GM18907 (cell line): ENCODE results near the gene SERTAD2.

Experiments used
- ATAC-seq: cut with Tn5 transposase; IDR thresholded peaks from one replicate; pipeline ENCODE4 v1.9.1; 2021; ENCODE audit warnings: mild to moderate bottlenecking, moderate library complexity; ENCODE audit not compliant: unreplicated experiment

Gene SERTAD2, protein sequence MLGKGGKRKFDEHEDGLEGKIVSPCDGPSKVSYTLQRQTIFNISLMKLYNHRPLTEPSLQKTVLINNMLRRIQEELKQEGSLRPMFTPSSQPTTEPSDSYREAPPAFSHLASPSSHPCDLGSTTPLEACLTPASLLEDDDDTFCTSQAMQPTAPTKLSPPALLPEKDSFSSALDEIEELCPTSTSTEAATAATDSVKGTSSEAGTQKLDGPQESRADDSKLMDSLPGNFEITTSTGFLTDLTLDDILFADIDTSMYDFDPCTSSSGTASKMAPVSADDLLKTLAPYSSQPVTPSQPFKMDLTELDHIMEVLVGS

DNA sequence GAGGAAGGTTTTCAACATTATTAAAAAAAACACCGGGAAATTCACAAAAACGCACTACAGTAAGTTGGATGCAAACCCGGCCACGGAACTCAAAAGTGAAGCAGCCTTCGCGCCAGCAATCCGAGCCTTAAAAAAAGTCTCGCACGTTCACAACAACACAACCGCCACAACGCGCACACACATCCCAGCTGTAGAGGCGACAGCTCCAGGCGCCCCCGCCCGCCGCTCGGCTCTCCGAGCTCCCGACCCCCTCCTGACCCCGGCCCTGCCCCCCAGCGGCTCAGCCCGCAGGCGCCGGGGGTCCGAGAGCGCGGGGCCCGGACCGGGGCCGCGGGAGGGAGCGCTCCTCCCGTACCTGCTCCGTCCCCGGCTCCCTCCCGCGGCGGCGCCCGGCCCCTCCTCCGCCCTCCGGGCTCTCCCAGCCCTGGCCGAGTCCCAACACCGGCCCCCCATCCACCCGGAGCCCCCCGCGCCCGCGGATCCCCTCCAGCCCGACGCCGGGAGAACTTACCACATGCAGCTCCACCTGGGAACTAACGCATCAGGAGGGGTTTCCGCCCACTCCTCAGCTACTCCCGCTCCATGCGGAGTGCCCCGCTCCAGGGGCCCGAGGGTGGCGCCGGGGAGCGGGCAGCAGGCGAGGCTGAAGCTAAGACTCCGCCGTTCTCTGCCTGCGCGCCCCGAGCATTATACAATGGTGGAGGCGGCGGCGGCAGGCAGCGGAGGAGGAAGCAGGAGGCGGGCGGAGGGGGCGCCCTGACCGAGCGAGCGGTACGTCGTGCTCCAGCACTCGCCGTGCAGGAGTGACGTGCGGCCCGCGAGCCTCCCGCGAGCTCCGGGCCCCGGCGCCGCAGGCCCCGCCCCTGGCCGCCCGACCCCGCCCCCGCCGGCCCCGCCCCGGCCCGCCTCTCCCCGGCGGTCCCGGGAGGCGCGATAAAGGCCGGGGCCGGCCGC is at the start of gene SERTAD2:
SERTAD2 (minus strand) TSS at position 805 of the 954 bp plus-strand sequence. CDS start 17,042 bp downstream, outside the sequence.
- ATAC-seq = peak; percentile 71

DNA sequence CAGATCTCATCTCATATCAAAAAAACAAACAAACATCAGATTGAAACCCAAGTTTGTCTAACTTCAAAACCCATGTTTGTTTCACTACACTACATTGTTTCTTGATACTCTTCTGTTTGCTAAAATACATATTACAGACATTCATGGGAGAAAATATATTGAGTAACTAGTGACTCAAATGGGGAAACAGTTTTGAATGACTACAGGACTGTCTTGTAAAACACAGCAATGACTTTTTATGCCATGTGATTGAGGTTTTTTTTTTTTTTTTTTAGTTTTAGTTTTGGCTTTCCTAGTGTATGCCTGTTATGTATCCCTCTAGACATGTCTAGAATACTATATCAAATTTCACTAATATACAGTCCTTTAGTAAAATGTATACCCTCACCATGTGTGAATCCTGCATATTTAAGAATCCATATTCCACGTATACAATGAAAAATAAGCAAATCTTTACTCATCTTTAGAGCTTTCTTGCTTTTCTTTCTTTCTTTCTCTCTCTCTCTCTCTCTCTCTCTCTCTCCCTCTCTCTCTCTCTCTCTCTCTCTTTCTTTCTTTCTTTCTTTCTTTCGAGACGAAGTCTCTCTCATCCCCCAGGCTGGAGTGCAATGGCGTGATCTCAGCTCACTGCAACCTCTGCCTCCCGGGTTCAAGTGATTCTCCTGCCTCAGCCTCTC is 46.6 kb upstream of the SERTAD2 start:
- ATAC-seq = peak; percentile 42

DNA sequence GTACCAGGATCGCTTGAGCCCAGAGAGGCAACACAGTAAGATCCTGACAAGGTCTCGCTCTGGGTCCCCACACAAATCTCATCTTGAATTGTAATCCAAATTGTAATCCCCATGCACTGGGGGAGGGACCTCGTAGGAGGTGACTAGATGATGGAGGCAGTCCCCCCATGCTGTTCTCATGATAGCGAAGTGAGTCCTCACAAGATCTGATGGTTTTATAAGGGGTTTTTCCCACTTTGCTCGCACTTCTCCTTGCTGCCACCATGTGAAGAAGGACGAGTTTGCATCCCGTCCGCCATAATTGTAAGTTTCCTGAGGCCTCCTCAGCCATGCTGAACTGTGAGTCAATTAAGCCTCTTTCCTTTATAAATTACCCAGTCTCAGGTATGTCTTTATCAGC is 46.0 kb upstream of the SERTAD2 start:
- ATAC-seq = peak; percentile 18

DNA sequence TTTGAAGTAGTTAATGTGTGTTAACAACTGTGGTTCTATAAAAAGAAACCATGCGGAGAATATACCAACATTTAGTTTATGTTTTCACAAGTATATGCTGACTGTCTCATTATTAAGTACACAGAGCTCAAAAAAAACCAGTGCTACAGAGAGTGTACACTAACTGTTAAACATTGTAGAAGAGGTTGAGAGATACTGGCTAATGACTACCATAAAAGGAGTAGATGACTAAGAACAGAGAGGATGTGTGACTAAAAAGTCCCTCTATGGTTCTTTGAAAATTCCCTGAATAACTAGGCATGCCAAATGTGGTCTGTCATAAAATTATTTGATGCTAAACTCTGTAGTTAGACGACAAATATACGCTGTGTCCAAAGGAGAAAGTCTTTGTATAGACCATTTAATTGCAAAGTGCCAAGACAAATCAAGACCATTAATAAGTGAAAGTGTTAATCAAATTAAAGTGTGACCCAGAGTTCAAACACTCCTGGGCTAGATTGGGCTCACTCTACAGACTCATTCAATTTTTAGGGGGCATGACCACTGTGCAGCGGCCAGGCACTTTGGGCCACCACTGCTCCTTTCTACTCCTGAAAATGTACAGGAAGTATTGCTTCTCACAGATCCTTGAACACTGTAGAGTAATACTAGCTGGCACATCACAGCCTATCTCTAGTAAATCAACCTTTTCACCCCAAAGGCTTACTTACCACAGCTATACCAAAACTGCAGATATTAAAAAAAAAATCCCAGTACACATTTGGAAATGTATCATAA is 45.1 kb upstream of the SERTAD2 start:
- peak; percentile 90 for ATAC-seq

DNA sequence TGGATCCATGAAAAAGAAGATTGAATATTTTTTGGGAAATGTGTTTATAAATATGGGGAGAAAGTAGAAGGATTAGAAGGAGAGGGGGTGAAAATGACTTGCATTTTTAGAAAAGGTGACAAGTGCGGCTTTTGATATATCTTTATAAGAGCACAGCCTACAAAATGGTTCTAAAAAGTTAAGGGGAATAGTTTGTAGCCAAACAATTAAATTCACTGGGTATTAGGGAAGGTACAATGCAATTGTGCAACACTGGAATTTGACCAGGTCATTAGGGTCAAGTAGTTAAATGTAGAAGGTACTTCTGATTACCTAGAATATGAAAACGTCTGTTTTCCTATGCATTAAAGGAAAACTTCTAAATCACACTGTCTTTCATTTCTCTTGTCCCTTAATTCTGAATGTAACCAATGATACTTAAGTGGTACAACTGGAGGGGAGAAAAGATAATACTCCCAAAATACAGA is 44.5 kb upstream of the SERTAD2 start:
- no peak for ATAC-seq

DNA sequence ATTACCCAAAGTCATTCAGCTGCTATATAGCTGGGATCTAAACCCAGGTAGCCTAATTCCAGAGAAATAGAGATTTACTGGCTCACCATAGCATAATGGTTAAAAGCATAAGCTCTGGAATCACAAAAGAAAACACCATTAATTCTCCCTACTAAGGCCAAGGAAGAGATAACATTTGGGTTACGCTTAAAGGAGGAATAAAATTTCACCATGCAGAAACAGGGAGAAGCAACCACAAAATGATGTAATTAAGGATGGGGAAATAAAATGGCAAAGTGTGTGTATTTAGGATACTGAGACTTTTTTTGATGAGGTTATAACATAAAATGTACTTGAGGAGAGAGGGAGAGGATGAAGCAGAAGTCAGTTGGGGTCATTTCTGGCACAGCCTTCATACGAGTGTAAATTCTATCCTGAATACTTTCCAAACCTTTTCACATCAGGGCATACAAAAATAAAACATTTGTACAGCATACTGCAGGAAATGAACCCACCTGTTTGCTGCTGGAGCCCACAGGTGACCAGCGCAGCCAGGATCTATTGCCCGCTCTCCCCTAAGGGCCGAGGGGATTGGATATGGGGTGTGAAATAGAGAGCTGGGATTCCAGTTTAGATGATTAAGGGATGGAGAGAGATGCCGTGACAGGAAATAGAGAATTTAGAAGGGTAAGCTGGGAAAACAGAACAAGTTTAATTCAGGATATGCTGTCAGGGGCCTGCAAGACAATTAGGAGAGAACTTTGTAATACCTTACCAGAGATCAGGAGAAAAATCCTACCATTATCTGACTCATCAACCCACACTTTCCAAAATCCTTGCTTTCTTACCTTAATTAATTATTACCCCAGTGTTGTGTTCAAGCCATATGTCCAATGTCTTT is 43.8 kb upstream of the SERTAD2 start:
- ATAC-seq = no peak

DNA sequence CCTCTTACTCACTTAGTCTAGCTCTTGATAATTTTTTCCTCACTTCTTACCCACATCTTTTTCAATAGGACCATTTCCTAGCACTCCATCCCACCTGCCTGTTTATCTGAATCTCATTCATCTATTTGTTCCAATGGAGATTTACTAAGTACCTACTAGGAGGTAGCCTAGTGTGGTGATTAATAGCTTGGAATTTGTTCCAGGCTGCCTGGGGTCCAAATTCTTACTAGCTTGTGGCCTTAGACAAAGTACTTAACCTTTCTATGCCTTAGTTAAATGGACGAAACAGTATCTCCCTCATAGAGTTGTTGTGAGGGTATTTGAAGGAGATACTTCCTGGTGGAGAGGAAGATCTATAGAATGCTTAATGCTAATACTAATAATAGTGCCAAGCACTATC is 42.9 kb upstream of the SERTAD2 start:
- ATAC-seq = no peak

DNA sequence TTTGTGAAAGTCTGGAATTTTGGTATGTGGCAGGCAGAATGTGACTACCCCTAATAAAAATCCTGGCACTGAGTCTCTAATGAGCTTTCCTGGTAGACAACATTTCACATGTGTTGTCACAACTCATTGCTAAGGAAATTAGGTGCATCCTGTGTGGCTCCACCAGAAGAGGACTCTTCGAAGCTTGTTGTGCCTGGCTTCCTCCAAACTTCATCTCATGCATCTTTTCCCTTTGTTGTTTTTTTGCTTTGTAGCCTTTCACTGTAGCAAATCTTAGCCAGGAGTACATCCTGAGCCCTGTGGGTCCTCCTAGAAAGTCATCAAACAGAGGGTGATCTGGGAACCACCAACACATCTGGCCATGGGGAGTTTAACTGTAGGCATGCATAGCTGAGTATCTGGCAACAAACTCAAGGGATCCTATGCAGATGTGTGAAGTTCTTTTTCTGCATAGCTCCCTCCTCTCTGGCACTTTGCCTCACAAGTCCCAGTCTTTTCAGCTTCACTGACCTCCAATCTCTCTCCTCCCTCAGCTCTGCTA is 42.1 kb upstream of the SERTAD2 start:
- no peak for ATAC-seq

DNA sequence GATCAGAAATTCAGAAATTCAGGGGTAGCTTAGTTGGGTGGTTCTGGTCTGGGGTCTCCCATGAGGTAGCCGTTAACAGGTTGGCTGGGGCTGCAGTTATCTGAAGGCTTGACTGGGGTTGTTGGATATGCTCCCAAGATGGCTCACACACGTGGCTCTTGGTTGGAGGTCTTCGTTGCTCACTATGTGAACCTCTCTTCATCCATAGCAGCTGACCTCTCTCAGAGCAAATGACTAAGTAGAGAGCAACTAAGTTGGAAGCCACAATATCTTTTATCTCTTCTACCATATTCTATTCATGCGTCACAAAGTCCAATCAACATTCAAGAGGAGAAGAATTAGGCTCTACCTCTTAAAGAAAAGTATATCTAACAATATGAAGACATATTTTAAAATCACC is 38.7 kb upstream of the SERTAD2 start:
- ATAC-seq = no peak

DNA sequence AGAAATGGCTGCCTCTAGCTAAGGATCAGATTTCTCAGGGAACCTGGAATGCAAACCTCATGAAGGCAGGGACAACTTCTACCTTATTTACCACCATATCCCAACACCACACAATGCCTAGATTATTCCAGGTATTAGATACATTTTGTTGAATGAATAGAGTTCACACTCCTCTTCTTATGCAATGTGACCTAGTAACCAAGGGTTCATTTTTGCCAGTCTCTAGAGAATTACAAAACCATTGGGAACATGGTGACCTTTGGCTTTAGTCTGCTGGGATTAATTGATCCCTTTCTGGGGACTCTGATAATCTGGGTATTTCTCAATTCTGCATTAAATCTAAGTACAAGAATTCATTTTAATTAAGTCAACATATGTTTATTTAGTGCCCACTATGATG is 35.2 kb upstream of the SERTAD2 start:
- ATAC-seq = no peak

DNA sequence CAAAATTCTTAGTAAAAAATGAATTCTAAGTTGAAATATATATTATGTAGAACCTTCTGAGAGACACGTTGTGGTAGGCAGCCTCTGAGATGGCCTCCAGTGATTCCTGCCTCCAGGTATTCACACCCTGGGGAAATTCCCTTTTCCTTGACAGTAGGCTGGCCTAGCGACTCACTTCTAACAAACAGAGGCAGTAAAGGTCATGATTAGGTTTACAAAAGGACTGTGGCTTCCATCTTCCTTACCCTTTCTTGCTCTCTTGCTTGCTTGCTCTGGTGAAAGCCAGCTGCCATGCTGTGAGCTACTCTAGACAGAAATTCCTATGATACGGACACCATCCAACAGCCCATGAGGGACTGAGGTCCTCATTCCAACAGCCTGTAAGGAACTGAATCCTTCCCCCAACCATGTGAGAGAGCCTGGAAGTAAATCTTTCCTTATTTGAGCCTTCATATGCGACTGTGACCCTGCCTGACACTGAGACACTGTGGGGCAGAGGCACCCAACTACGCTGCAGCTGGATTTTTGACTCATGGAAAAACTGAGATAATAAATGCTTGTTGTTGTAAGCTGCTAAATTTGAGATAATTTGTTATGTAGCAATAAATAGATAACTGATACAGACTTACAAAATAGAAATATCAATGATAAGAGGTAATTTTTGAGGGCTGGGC is 32.7 kb upstream of the SERTAD2 start:
- no peak for ATAC-seq

DNA sequence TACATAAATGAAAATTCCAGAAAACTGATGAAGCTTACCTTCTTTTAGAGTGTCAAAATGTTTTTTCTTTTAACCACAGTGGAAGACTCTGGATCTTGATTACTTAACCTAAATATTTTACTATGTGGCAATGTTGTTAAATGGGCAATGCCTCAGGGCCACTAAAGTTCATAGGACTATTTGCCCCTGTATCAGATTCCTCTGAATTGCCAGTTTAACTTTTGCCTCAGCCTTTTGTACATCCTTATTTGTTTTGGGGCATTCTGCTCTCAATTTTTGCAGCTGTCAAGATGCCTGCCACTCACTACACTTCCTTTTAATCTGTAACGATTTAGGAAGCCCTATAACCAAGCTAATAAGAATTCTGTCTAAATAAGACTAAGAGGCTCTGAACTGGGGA is 31.7 kb upstream of the SERTAD2 start:
- ATAC-seq = no peak

DNA sequence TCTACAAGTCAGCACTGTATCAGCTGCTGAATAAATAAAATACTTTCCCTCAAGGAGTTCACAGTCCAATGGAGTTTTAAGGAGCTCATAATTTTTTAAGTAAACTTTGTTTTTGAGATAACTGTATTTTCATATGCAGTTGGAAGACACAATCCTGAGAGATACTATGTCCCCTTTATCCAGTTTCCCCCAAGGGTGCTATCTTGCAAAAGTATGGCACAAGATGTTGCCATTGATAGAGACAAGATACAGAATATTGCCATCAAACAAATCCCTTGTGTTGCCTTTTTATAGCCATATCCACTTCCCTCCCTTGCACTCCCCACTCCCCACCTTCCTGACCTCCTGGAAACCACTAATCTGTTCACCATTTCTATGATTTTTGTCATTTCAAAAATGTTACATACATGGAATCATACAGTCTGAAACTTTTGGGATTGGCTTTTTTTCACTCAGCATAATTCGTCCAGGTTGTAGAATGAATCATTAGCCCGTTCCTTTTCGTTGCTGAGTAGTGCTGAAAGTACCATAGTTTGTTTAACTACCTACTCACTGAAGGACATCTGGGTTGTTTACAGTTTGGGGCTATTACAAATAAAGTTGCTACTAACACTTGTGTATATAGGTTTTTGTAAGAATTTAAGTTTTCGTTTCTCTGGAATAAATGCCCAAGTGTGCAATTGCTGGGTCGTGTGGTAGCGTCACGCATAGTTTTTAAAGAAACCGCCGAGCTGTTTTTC is 30.2 kb upstream of the SERTAD2 start:
- ATAC-seq = no peak

DNA sequence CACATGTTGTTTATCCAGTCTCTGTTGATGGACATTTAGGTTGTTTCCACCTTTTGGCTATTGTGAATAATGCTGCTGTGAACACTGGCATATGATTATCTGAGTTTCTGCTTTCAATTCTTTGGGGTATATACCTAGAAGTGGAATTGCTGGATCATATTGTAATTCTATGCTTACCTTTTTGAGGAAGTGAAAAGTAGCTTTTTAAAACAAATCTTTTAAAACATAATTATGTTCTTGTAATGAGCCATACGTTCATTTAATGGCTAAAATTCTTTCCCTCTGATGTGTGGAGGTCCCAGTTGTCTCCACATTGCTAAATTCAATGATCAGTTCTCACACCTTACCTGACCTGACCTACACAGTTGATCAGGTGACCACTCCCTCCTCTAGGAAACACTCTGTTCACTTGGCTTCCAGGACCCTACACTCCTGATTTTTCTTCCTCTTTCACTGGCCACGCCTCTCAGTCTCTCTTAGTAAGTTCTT is 27.8 kb upstream of the SERTAD2 start:
- no peak for ATAC-seq

DNA sequence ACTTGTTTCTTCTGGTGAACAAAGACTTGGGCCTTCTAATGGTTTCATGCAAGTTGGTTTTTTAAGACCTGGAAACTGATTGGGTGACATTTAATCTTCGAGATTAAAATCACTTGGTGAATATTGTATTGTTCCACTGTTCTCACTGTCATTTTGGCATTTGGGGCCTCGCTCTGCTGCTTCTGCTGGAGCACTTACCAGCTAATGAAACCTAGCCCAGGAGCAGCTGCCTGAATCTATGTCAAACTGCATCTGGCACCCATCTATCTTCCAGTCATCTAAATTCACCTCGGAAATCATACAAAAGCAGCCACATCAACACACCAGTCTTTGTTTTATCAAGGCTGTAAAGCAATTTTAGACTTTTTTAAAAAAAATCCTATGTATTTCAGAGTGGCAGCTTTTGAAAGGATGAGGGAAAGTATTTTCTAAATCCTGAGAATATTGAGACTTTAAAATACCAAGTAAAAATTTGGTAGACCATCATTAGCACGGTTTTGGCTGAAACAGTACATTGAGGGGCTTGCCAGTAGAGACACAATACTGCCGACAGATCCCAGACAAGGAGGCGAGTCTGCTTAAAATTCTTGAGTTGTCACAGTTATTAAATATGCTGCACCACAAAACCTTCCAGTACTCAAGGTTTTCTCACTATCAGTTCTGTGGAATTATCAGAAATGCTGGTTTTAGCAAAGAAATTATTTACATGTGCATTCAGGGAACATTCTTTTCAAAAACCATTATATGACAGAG is 26.1 kb upstream of the SERTAD2 start:
- no peak for ATAC-seq

DNA sequence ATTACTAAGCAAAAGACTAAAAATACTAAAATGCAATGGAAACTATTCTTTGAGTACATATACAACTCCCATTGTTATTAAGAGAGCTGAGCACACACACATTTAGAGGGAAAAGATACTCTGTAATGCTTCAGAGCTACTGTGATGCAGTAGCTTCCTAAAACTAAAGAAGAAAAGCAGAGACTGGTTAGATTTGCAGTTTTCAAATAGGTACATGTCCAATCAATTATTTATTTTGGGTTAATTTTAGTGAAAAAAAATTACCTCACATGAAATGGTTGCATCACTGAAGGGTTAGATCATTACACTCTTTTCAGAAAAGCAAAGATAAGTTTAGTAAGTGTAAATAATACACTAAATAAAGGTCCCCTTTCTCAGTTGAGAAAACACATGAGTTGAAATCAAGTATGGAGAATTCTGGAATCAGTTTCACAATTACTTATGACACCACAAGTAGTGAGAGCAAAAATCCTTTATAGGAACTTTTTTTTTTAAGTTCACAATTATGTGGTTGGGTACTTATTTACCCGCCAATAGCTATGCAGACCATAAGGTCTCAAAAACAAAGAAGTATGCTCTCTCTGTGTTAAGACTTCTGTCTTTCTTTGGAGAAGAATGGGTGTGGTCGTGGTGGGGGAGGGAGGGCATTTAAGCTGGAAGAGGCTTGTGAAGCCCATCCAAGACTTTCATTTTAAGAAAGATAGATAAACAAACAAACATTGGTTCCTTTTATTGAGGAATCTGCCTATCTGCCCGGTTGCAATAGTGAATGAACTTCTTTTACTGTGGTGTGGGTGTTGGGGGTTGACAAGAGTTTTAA is 25.3 kb upstream of the SERTAD2 start:
- no peak for ATAC-seq
